A549 (cell line): ENCODE measurements around the gene THRAP3. TPM values are rescaled to one million over a fixed set of nuclear protein-coding genes. Genes with fewer than 3 reads are reported as not detected.

ENCODE experiments used
- ATAC-seq, 2 experiments: fragments of 200-7000 bp in 1 of 2; fragments of >200 bp in 1 of 2; cut with Nextera tagmentation in 1 of 2; cut with Tn5 transposase in 1 of 2; 3 replicates each; pipeline versions ENCODE4 v1.8.0 to v1.9.1; 2018 to 2020; ENCODE audit warnings: mild to moderate bottlenecking in 1 of 2, moderate library complexity in 1 of 2
- CTCF ChIA-PET: fragments of 300-600 bp; sonication (Branson Sonifier 250); formaldehyde crosslinking; extraction: SDS; loops from one replicate; lab custom pipeline; 2021; ENCODE audit warnings: antibody characterized with exemption, inconsistent platforms; lab: Yijun Ruan, JAX
- POLR2A ChIA-PET: fragments of 350-600 bp; formaldehyde crosslinking; extraction: SDS; loops from one replicate; lab custom pipeline; 2021; ENCODE audit warnings: antibody characterized with exemption, inconsistent platforms; lab: Yijun Ruan, JAX
- DNase-seq, 2 experiments: peaks; one replicate each; pipeline versions ENCODE4 v3.0.0 to v3.0.0-alpha.2; 2011 to 2016; ENCODE audit warnings: low read depth in 1 of 2, low spot score in 1 of 2
- FAIRE-seq: peaks from 2 replicates; lab custom pipeline; 2011; peaks lifted over from hg19 to GRCh38; lab: Jason Lieb, UNC
- H3K27ac ChIP-seq, 2 experiments: fragments of >200 bp; sonication (Bioruptor Twin); formaldehyde crosslinking; 3 replicates each; pipeline ENCODE4 v1.5.1; 2016 to 2017
- H3K4me1 ChIP-seq: fragments of >200 bp; sonication (Bioruptor Twin); formaldehyde crosslinking; 3 replicates; pipeline ENCODE4 v1.6.1; 2016
- H3K4me2 ChIP-seq: fragments of >200 bp; sonication (Bioruptor Twin); formaldehyde crosslinking; 3 replicates; pipeline ENCODE4 v1.6.1; 2016
- H3K4me3 ChIP-seq: fragments of >200 bp; sonication (Bioruptor Twin); formaldehyde crosslinking; 3 replicates; pipeline ENCODE4 v1.5.1; 2016
- H3K9me3 ChIP-seq: fragments of >200 bp; sonication (Bioruptor Twin); formaldehyde crosslinking; 3 replicates; pipeline ENCODE4 v1.6.1; 2016
- BHLHE40 ChIP-seq: IDR thresholded peaks from 2 replicates; pipeline ENCODE4 v1.6.1; 2012; ENCODE audit warnings: low read depth, low read length, inconsistent platforms
- CBX8 ChIP-seq: fragments of 200-600 bp; sonication (generic); IDR thresholded peaks from 2 replicates; pipeline ENCODE4 v1.6.1; 2016
- CTCF ChIP-seq: fragments of >200 bp; sonication (Bioruptor Twin); formaldehyde crosslinking; IDR thresholded peaks from 3 replicates; pipeline ENCODE4 v1.5.1; 2016
- E2F6 ChIP-seq: IDR thresholded peaks from 2 replicates; pipeline ENCODE4 v1.6.1; 2012; ENCODE audit warnings: low read depth, borderline replicate concordance
- HES2 ChIP-seq: fragments of >200 bp; sonication (Bioruptor Twin); formaldehyde crosslinking; IDR thresholded peaks from 2 replicates; pipeline ENCODE4 v1.6.1; 2016
- HOXB13 ChIP-seq: fragments of 250-450 bp; sonication (Bioruptor Pico); IDR thresholded peaks from 2 replicates; pipeline ENCODE4 v1.5.0; 2020; ENCODE audit warnings: low read depth, mild to moderate bottlenecking, moderate library complexity
- MAX ChIP-seq: IDR thresholded peaks from 2 replicates; pipeline ENCODE4 v1.6.1; 2012
- MYC ChIP-seq: IDR thresholded peaks from 2 replicates; pipeline ENCODE4 v1.6.1; 2012; ENCODE audit warnings: mild to moderate bottlenecking, inconsistent platforms, low read length, improper control_type of control experiment, borderline replicate concordance
- NFE2L2 ChIP-seq: fragments of 150-350 bp; conservative IDR thresholded peaks from 2 replicates; pipeline ENCODE4 v1.6.1; 2014; ENCODE audit warnings: low read length
- NR3C1 ChIP-seq: fragments of >200 bp; sonication (Bioruptor Twin); formaldehyde crosslinking; IDR thresholded peaks from 3 replicates; pipeline ENCODE4 v1.6.1; 2017
- PBX3 ChIP-seq: IDR thresholded peaks from 2 replicates; pipeline ENCODE4 v1.6.1; 2012
- POLR2A ChIP-seq: IDR thresholded peaks from 2 replicates; pipeline ENCODE4 v1.6.1; 2012; ENCODE audit warnings: mild to moderate bottlenecking, low read length
- RFX5 ChIP-seq: fragments of 450-650 bp; IDR thresholded peaks from 2 replicates; pipeline ENCODE4 v1.7.1; 2014; ENCODE audit warnings: antibody characterized with exemption, mild to moderate bottlenecking, moderate library complexity
- RNF2 ChIP-seq: fragments of 200-600 bp; sonication (generic); IDR thresholded peaks from 2 replicates; pipeline ENCODE4 v1.6.1; 2016; ENCODE audit warnings: low read depth, mild to moderate bottlenecking, antibody characterized with exemption, moderate library complexity, borderline replicate concordance
- SMC3 ChIP-seq: fragments of >200 bp; sonication (Bioruptor Twin); formaldehyde crosslinking; IDR thresholded peaks from 3 replicates; pipeline ENCODE4 v1.6.1; 2018; ENCODE audit warnings: inconsistent platforms
- TFCP2L1 ChIP-seq: fragments of 250-450 bp; sonication (Bioruptor Pico); IDR thresholded peaks from 2 replicates; pipeline ENCODE4 v1.5.0; 2021; ENCODE audit warnings: mild to moderate bottlenecking
- ZSCAN20 ChIP-seq: fragments of 250-450 bp; sonication (Bioruptor Pico); IDR thresholded peaks from 2 replicates; pipeline ENCODE4 v1.8.0; 2022; ENCODE audit warnings: mild to moderate bottlenecking, moderate library complexity
- WGBS: methylation state at CpG from one replicate; pipeline ENCODE4 v1.1.6; 2017; ENCODE audit errors: missing lambda C conversion rate; 5-methylcytosine and 5-hydroxymethylcytosine counted together
- polyA plus RNA-seq, 4 experiments: library from polyadenylated mRNA; depleted of rRNA in 3 of 4; stranded (reverse); fragments of >200 nt; fragmentation: RNase III in 1 of 4; extraction: RNeasy Plus Mini Kit Qiagen cat#74134 plus additional on column Dnase treatment in 1 of 4; gene quantifications; 2 replicates in 3 of 4; 3 replicates in 1 of 4; pipeline ENCODE4 v1.2.3, GENCODE V29; 2011 to 2017

THRAP3 gene
- polyA plus RNA-seq, 2 of the 4 experiments (the other 2 are of a cell fraction): 60.0 to 60.7 TPM

- ATAC-seq (no peak), DNase-seq (no peak), FAIRE-seq (no peak)
- no peak for TF ChIP-seq PBX3
- TF ChIP-seq HOXB13 (CRISPR knock-in tag): no peak
- TF ChIP-seq HES2: no peak
- TF ChIP-seq BHLHE40: no peak
- no peak for TF ChIP-seq CBX8
- no peak for TF ChIP-seq MYC
- TF ChIP-seq NR3C1: no peak
- no peak for TF ChIP-seq RFX5
- no peak for TF ChIP-seq RNF2
- TF ChIP-seq TFCP2L1: no peak
- CTCF ChIA-PET: interaction anchor here (1.1 to 1.7 kb wide), 6 partner anchors 14 to 116 kb away, joined by 3 to 6 read pairs (median 4); no protein-coding TSS in a partner anchor
- no peaks in the 10 kb centered on the region for H3K9me3 ChIP-seq
- peaks cover 21% of the 10 kb centered on the region for H3K4me1 ChIP-seq
- H3K4me3 ChIP-seq: no peak overlapping the region; the same call in 2 of the 3 replicates
- POLR2A ChIA-PET: interaction anchor here (1.2 to 1.7 kb wide), 3 partner anchors 14 to 156 kb away, joined by 3 to 9 read pairs (median 3); partner anchors contain the start of genes THRAP3 and TRAPPC3
- peak overlapping the region; percentile 99 for H3K4me2 ChIP-seq
- peak overlapping the region in 1 of 2 experiments; percentile 85; a peak in 2 of 6 replicates for H3K27ac ChIP-seq
- 78% methylated on average over 6 of the region's 7 CpGs for WGBS
These were observed 81.6 kb downstream of the THRAP3 start for GRCh38 chr1:36305915-36306209.

GRCh38 chr1:36306210-36306901 lies 82.1 kb downstream of the THRAP3 start, which contains the start of gene SH3D21:
SH3D21 (plus strand) TSS chr1:36306368; CDS start chr1:36306421, 53 bp downstream.
- H3K4me1 ChIP-seq: peaks cover 18% of the 10 kb centered on the region
- H3K27ac ChIP-seq: peak within 1 kb of the TSS; percentile 70 to 85
- FAIRE-seq (no peak), ATAC-seq (peak; percentile 84 to 86)
- peak within 1 kb of the TSS; percentile 65 for H3K4me3 ChIP-seq
- peak within 1 kb of the TSS; percentile 99 for H3K4me2 ChIP-seq
- 3% methylated on average over 7 of the region's 65 CpGs for WGBS
- H3K9me3 ChIP-seq: no peaks in the 10 kb centered on the region
- TF ChIP-seq SMC3 (peak; percentile 11; the same call in 1 of the 3 replicates), MAX (peak; percentile 28; the same call in 1 of the 2 replicates), E2F6 (peak; percentile 16; the same call in 1 of the 2 replicates), NFE2L2 (no peak), CTCF (0 out of 3 replicates have a peak, but pooled peaks have one; percentile 12)
- TF ChIP-seq, all 56 proteins: peak for 4
- ChIA-PET CTCF (interaction anchor here (0.7 to 1.7 kb wide), 11 partner anchors 10 to 118 kb away, joined by 3 to 6 read pairs (median 4); no protein-coding TSS in a partner anchor), POLR2A (interaction anchor here (1.2 to 1.7 kb wide), 4 partner anchors 14 to 156 kb away, joined by 3 to 9 read pairs (median 3); partner anchors contain the start of genes LSM10, THRAP3 and TRAPPC3)
- DNase-seq: peak in 1 of 2 experiments; percentile 67

- TF ChIP-seq MAX (0 out of 2 replicates have a peak, but pooled peaks have one; percentile 36), POLR2A (peak; percentile 85), ZSCAN20 (CRISPR knock-in tag) (no peak)
- H3K4me3 ChIP-seq: peak overlapping the region; percentile 65
- WGBS: 21% methylated on average over 22 of the region's 46 CpGs
- peak overlapping the region; percentile 99 for H3K4me2 ChIP-seq
- peaks cover 18% of the 10 kb centered on the region for H3K4me1 ChIP-seq
- ChIA-PET CTCF (interaction anchor here (0.7 to 1.7 kb wide), 12 partner anchors 10 to 119 kb away, joined by 3 to 6 read pairs (median 4); no protein-coding TSS in a partner anchor), POLR2A (interaction anchor here (1.2 to 1.7 kb wide), 3 partner anchors 82 to 157 kb away, joined by 3 to 9 read pairs (median 3); partner anchors contain the start of genes LSM10, THRAP3 and TRAPPC3)
- FAIRE-seq (no peak), DNase-seq (peak; percentile 83 to 87), ATAC-seq (peak; percentile 94 to 96)
- peak overlapping the region; percentile 70 to 85 for H3K27ac ChIP-seq
- H3K9me3 ChIP-seq: no peaks in the 10 kb centered on the region
These were observed 82.7 kb downstream of the THRAP3 start for GRCh38 chr1:36306902-36307456.
